Measurements from ENCODE around the gene CEL. TPM values are rescaled to one million over a fixed set of nuclear protein-coding genes. Genes with fewer than 3 reads are reported as not detected.

CEL gene
- total RNA-seq, 1 donor = 1.3 TPM

DNA sequence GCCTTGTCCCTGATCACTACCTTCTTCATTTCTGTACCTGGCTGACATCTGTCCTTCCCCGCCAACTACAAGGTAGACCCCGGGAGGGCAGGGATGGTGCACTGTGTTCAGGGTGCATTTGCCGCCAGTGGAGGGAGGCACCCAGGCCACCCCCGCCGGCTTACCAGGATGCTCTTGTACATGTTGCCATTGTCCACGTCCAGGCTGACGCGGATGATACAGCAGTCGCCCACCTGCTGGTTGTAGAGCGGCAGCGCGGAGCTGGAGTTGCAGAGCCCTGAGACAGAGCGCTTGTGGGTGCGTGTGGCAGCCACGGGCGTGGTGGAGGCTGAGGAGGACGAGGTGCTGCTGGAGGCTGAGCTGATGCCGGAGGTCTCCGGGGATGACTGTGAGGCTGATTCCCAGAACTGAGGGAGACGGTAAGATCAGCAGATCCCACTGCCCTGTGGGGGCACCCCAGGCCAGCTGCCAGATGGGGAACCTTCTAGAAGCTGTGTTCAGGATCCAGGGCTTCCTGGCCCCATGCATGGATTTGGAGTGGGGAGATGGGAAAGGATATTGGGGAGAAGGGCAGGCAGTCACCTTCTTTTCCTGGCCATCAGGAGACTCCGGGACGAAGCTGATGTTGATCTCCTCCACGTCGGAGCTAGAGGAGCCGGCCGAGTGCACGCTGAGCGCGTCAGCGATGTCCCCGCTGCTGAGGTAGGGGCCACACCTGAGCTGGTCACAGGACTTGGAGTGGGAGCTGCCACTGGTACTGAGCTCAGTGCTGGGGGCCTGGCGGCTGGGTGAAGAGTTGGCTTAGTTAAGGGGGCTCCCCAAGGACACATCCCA is 39.8 kb downstream of the CEL start:
- DNase-seq (ENCODE audit: low read depth in 2 of 3, low spot score in 2 of 3) = no peak

DNA sequence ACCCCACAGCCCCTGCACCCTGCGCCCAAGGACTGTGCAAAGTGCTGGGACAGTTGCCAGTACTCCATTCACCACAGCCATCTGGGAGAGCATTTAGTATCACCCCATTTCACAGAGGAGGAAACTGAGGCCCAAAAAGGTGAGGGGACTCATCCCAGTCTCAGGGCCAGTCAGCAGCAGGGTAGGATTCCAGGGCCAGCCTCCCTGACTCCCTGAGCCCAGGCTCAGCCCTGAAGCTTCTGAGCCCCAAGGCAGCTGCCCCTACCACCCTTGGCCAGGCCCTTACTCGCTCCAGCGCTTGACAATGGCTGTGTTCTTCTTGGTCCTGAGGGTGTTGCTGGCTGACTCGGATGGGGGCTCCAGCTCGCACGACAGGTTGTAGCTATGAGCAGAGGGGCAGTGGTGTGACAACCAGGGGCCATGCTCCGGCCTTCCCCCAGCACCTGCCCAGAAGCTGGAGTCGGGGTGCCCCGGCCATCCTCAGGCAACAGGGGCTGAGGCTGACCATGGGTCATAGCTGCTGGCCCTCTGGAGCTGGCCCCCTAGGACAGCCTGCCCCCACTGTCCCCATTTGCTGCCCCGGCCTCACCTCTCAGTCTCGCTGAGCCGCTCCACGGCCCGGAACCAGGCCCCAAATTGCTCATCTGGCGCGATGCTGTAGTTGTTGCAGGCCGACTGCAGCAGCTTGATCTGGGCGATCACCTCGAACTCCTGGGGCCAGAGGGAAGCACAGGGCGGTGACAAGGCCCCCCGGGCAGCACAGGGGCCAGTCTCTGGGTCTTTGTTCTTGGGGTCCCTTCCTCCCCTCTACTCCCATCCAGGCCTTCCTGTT is 40.6 kb downstream of the CEL start:
- no peak for DNase-seq (ENCODE audit: low read depth in 2 of 3, low spot score in 2 of 3)

DNA sequence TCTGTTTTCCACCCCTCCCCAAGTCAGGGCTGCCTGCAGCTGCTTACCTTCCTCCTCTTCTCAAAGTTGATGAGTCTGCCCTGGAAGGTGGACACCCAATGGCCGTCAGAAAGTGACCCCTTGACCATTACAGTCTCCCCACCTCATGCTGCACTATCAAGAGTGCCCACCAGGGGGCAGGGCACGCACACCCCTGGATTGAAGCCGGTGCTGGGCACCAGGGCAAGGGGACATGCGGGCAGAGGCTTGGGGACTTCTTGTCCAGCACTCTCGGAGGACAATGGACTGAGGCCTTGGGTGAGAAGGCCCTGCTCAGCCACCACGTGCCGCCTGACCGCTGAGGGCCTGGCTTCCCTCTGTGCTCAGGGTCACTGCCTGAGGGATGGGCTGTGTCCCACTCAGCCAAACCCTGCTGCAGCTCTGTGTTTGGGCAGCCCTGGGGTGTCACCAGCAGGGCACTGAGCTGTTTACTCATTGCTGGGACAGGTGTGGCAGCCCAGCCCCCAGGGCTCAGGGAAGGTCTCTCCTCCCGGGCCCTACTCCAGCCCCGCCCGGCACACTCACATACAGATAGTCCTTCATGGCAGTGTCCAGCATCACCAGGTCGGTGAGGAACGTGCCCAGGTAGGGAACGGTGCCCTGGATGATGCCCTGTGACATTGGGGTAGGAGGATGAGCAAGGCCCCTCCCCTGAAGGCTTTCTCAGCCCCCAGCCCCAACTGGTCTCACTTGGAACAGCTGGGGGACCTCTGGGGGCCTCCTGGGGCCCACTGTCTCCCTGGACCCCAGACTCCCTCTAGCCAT is 41.6 kb downstream of the CEL start:
- peak in 2 of 3 donors; percentile 46 to 54 for DNase-seq (ENCODE audit: low read depth in 2 of 3, low spot score in 2 of 3)

DNA sequence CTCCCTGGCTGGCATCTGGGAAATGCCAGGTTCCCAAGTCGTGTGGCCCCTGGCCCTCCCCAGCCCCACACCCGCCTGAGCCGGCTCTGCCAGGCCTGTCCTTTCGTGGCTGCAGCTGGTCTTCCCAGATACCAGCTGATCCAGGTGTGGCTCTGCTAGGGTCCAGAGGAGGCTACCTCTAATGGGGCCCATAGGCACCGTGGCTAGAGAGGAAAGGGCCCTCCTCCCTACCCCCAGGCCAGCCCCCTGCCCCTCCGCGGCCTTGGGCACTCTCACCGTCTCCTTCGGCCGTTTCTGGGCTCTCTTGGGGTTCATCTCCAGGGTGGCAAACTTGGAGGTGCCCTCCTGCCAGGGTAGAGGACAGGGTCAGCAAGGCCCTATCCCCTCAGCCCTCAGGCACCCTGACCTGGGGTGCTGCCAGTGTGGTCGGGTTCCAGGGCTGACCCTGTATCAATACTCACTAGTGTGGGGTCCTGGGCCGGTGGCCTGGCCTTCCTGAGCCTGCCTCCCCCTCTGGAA is 42.3 kb downstream of the CEL start:
- no peak for DNase-seq (ENCODE audit: low read depth in 2 of 3, low spot score in 2 of 3)

DNA sequence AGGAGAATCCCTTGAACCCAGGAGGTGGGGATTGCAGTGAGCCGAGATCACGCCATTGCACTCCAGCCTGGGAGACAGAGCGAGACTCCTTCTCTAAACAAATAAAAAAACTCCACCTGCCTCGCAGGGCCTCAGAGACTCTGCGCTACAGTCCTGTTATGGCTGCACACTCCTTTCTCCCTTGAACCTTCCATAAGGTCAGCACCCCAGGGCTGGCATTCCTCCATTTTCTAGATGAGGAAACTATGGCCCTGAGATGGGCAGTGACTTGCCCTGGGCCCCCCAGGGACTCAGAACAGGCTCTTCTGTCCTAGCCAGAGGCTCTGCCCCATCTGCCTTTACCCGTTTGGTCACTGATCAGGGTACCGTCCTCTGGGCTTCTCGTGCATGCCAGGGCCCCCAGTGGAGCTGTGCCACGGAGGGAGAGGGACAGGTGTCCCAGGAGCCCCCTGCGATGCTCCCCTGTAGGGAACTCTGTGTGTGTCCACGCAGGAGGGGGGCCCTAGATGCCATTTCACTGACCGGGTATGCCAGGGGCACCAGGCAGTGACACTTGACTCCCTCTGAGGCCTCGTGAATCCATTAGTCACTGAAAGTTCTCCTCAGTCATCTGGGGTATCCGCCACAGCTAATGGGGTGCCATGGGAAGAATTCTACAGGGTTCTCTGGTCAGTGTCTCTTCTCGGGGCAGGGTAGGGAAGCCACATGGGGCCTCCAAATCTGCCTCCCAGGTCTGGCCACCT is 43.1 kb downstream of the CEL start:
- no peak for DNase-seq (ENCODE audit: low read depth in 2 of 3, low spot score in 2 of 3)

DNA sequence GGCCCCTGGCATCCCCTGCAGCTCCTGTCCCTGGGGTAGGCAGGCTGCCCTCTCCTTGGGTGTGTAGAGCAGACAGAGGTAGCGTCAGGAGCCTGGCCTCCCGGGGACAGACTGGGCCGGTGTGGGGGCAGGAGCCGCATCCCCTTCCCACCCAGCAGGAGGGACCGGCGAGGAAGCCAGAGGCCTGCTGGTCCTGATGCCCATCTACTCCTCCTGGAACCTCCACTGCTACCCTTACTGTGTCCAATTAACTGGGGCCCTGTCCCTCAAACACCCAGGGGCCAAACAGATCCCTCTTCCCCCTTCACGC is 43.6 kb downstream of the CEL start:
- DNase-seq (ENCODE audit: low read depth in 2 of 3, low spot score in 2 of 3) = no peak

DNA sequence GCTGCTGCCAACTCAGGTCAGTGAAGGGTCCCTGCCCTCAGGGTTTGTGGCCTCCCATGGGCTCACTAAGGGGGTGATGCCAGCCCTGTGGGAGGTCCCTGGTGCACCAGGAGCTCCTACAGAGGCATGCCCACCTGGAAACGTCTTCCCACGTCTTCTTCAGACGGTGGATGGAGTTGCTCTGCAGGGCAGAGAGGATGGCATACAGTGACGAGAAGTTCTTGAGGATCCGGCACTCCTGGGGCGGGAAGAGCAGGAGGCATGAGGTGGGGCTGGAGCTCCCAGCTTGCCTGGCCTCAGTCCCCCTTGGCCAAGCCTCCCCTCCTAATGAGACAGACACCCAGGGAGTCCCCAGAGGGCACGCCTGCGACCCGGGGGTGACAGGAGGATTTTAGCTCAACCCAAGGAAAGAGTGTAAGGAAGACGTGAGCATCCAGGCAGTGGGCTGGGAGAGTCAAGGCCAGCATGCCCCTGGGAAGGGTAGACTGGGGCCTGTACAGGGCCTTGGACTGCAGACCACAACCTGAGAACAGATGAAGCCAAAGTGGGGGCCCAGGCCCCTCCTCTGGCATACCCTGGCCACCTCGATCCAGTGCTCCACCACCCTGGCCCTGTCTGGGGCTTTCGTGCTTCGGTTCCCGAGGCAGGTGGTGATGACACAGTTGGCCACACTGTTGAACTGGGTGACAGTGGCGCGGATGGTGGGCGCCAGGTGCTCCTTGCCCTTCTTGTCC is 44.9 kb downstream of the CEL start:
- no peak for DNase-seq (ENCODE audit: low read depth in 2 of 3, low spot score in 2 of 3)

DNA sequence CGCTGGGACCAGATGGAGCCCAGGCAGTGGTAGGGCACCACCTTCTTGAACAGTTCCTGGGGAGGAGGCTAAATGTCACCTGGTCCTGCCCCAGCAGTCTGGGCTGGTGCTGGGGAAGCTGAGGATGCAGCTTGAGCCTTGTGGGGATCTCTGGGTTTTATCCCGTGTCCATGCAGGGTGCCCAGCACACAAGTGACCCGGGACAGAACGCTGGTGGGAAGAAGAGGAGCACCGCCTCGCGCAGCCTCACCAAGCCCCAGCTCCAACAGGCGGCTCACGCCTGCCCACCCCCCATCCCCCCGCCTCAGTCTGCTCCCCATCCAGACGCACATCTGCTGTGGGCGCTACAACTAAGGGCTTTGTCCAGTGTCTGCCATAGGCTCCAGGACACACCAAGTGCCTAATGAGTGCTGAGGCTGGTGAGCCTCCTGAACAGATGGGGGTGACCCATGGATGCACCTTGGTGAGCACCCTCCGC is 45.5 kb downstream of the CEL start:
- DNase-seq (ENCODE audit: low read depth in 2 of 3, low spot score in 2 of 3) = no peak

DNA sequence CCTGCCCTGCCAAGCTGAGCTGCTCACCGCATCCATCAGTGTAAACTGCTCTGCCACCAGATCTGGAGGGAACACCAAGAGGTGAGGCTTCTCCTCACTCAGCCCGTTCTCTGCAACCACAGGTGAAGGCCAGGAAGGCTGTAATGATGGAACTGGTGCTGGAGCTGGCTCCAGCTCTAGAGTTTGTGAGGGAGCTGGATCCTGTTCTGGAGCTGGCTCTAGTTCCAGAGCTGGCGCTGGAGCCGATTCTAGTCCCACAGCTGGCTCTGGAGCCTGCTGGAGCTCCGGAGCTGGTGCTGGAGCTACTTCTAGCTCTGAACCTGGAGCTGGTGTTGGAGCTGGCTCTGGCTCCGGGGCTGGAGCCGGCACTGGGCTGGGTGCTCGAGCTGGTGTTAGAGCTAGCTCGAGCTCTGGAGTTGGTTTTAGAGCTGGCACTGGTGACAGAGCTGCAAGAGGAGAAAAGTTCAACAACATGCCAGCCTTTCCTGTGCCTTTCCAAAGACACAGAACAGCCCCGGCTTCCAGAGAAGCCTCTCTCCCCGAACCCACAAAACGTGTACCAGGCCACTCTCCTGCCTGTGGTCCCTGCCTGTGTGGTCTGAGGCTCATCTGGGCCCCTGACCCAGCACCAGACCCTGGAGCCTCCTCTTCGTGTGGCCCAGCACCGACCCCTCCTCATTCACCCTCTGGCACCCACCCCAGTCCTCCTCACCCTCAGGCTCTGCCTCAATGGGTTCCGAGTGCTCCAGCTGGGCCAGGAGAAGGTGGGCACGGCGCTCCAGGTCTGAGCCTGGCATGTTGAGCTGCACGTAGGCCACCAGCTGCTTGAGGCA is 46.4 kb downstream of the CEL start:
- no peak for DNase-seq (ENCODE audit: low read depth in 2 of 3, low spot score in 2 of 3)

DNA sequence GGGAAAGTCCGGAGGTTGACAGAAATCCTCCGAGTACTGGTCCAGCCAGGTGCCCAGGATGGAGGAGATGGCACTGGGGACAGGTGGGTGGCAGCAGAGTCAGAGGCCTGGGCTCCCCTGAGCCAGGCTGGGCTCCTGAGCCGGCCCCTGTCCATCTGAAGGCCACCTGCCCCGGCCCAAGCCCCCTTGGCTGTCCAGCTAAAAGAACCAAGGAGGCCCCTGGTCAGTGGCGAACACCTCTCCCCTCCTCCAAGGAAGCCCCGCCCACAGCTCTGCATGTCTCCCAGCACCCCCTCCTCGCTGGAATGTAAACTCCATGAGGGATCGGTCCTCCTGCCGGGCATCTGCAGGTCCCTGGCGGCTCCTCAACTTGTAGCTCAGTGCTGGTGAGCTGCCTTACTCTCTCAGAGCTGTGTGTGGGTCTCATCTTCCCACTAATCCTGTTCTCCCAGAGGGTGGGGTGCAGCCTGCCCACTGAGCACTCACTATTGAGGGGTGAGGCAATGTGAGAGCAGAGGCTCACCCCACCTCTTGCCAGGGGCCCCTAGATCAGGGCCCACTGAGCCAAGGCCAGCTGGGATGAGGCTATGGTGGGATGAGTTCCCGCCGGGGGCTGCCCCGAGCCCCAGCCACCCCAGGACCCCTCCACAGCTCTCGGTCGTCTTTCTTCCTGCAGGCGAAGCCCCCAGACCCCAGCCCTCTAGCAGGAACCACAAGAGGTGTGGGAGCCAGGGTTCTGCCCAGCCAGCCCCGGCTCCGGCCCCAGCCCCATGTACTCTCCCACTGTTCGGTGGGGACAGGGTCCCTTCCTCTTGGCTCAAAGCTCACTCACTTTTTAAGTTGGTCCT is 47.2 kb downstream of the CEL start:
- no peak for DNase-seq (ENCODE audit: low read depth in 2 of 3, low spot score in 2 of 3)

DNA sequence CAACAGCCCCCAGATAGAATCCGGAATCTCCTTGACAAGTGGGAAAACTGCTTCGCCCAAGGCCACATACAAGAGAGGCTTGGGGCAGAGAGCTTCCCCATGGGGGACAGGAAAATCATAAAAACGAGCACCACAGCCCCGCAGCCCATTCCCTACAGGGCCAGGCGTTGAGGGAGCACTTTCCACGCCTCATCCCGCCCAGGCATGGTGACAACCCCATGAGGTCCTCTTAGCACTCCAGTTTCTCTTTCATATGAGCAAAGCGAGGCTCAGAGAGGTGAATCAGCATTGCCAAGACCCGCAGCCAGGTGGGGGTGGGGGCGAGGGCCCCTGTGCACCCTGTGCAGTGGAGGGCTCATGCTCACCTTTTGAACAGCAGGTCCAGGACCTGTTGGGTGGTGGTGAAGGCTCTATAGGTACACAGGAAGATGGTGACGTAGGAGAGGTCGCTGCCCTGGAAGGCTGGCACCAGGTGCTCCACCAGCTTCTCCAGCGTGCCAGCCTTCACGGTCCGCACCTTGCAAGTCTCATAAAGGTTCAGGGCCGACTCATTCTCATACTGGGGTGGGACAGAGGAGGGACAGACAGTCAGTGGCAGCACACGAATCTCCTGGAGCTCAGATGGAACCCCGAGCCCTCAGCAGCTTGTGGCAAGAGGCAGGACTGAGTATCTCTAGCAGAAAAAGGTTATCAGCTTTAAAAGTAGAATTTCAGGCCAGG is 48.3 kb downstream of the CEL start:
- DNase-seq (ENCODE audit: low read depth in 2 of 3, low spot score in 2 of 3) = no peak

DNA sequence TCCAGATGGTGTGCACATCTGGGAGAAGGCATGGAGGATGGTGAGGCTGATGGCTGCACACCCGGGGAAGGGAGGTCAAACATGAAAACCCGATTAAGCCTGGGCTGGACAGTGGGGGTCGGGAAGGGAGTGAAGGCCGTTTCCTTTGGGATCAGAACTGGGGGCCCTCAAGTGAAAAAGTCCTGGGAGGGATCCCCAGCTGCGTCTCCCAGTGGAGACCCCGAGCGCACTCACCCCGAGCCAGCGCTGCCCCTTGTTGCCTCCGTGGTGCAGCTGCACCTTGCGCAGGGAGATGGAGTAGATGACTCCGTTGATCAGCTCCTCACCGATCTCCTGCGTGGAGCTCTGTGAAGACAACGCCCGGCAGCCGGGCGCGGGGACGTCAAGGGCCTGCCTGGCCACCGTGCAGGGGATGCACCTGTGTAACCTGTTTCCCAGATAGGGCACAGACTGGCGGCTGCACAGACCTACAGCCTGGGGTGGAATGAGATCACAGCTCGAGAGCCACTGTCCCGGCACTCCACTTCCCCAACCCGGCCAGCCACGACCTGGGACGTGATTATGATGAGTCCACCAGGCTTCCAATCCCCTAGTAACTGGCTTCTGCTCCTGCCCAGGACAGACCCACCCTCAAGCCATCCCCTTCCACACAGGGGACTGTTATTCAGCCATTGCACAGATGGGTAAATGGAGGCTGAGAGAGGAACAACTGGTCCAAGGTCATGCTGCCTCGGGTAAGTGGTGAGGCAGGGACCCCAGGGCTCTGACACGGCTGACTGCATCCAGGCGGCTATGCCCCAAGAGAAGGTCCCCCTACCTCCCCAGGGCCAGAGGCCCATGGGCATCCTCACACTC is 50.3 kb downstream of the CEL start:
- DNase-seq (ENCODE audit: low read depth in 2 of 3, low spot score in 2 of 3) = peak in 2 of 3 donors; percentile 44 to 49

DNA sequence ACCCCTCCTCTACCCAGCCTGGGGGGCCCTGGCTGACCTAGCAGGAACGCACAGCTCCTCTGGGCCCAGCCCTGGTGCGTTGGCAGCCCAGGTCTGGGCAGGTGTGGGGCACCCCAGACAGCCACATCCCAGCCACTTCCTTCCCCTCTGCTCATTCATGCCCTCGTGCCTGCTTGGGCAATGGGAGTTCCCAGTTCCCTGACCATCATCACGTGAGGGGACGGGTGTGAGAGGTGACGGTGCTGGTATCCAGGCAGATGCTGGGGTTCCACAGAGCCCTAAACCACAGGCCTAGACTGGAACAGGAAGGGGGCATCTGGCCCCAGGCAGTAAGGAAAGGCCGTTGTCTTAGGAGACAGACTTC is 50.9 kb downstream of the CEL start:
- peak in 2 of 3 donors; percentile 96 to 99 for DNase-seq (ENCODE audit: low read depth in 2 of 3, low spot score in 2 of 3)

DNA sequence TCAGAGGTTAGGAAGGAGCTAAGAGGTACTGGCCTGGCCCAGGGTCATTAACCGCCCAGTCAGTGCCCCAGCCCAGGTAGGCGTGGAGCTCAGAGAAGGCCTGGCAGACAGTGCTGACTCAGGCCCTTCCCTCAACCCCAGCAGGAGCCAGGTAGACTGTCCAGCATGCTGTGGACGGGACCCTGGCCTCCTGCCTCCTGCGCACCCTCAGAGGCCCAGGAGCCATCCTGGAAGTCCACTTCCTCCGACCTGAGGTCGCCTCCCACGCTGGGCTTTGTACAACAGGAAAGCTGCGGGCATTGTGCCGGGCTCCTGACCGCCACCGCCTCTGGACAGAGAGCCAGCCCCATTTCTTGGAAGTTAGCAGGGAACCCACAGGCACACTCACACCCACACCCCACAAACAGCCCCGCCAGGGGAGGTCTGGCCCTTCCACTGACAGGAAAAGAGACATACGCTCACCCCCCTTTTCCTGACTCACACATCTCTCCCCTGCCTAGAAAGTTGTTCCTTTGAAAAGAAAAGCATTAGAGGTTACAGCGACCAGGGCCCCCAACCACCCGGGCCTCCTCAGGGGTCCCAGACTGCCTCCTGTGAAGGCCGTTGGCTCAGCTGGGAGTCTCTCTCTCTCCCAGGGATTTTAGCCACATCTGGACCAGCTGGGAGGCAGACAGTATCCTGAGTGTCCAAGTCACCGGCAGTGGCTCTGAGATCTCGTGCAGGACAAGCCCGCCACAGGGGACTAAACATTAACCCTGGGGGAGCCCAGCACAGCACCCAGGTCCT is 51.6 kb downstream of the CEL start:
- peak in 2 of 3 donors; percentile 32 to 64 for DNase-seq (ENCODE audit: low read depth in 2 of 3, low spot score in 2 of 3)
